ENCODE data around the gene KRT81. TPM values are rescaled to one million over a fixed set of nuclear protein-coding genes. Genes with fewer than 3 reads are reported as not detected.
"Not testable (repeated sequence)": the region's sequence is repeated elsewhere in the genome, so short reads cannot be mapped to it uniquely, and the experiment has no call there.

Gene KRT81
- total RNA-seq, 1 donor from 2014 or later, result not detected

GRCh38 chr12:52305921-52306705, 14.8 kb upstream of the KRT81 start:
- no peak overlapping the region for H3K4me3 Mint-ChIP-seq (ENCODE audit: unreplicated experiment)
- H3K9me3 Mint-ChIP-seq (ENCODE audit: unreplicated experiment), result no peaks in the 10 kb centered on the region
- peaks cover 4% of the 10 kb centered on the region for H3K36me3 Mint-ChIP-seq (ENCODE audit: low read depth, unreplicated experiment)
- H3K27ac Mint-ChIP-seq (ENCODE audit: unreplicated experiment), result no peak overlapping the region
- H3K27me3 Mint-ChIP-seq (ENCODE audit: unreplicated experiment), result peaks cover 24% of the 10 kb centered on the region
- peak; percentile 18 for DNase-seq (ENCODE audit: low spot score)
- TF ChIP-seq CTCF (IDR thresholded peaks at IDR 0.05; ENCODE audit: unreplicated experiment), result peak; percentile 16
- peaks cover 5% of the 10 kb centered on the region for H3K4me1 Mint-ChIP-seq (ENCODE audit: unreplicated experiment)

- not testable (repeated sequence) for H3K27ac Mint-ChIP-seq (ENCODE audit: unreplicated experiment); H3K36me3 Mint-ChIP-seq (ENCODE audit: low read depth, unreplicated experiment); H3K4me3 Mint-ChIP-seq (ENCODE audit: unreplicated experiment); H3K4me1 Mint-ChIP-seq (ENCODE audit: unreplicated experiment); H3K9me3 Mint-ChIP-seq (ENCODE audit: unreplicated experiment); DNase-seq (ENCODE audit: low spot score)
- H3K27me3 Mint-ChIP-seq (ENCODE audit: unreplicated experiment), result peaks cover 24% of the 10 kb centered on the region
These were observed 13.6 kb upstream of the KRT81 start for GRCh38 chr12:52304941-52305411.

GRCh38 chr12:52302242-52302914, 11.0 kb upstream of the KRT81 start:
- not testable (repeated sequence) for H3K36me3 Mint-ChIP-seq (ENCODE audit: low read depth, unreplicated experiment); H3K4me1 Mint-ChIP-seq (ENCODE audit: unreplicated experiment); H3K27ac Mint-ChIP-seq (ENCODE audit: unreplicated experiment); DNase-seq (ENCODE audit: low spot score); H3K9me3 Mint-ChIP-seq (ENCODE audit: unreplicated experiment); H3K4me3 Mint-ChIP-seq (ENCODE audit: unreplicated experiment)
- H3K27me3 Mint-ChIP-seq (ENCODE audit: unreplicated experiment), result peaks cover 18% of the 10 kb centered on the region

GRCh38 chr12:52301721-52302120, 10.4 kb upstream of the KRT81 start:
- H3K9me3 Mint-ChIP-seq (ENCODE audit: unreplicated experiment); H3K4me1 Mint-ChIP-seq (ENCODE audit: unreplicated experiment); H3K27ac Mint-ChIP-seq (ENCODE audit: unreplicated experiment); H3K4me3 Mint-ChIP-seq (ENCODE audit: unreplicated experiment); H3K36me3 Mint-ChIP-seq (ENCODE audit: low read depth, unreplicated experiment); DNase-seq (ENCODE audit: low spot score): not testable (repeated sequence)
- peaks cover 18% of the 10 kb centered on the region for H3K27me3 Mint-ChIP-seq (ENCODE audit: unreplicated experiment)

- no peak for DNase-seq (ENCODE audit: low spot score)
- TF ChIP-seq CTCF (IDR thresholded peaks at IDR 0.05; ENCODE audit: unreplicated experiment), result no peak
- Mint-ChIP-seq H3K27me3 (ENCODE audit: unreplicated experiment) (peaks cover 12% of the 10 kb centered on the region), H3K4me1 (ENCODE audit: unreplicated experiment) (no peaks in the 10 kb centered on the region), H3K4me3 (ENCODE audit: unreplicated experiment) (no peak overlapping the region), H3K36me3 (ENCODE audit: low read depth, unreplicated experiment) (no peaks in the 10 kb centered on the region), H3K9me3 (ENCODE audit: unreplicated experiment) (no peaks in the 10 kb centered on the region), H3K27ac (ENCODE audit: unreplicated experiment) (no peak overlapping the region)
These were observed 9.7 kb upstream of the KRT81 start for GRCh38 chr12:52300796-52301691.

- TF ChIP-seq CTCF (IDR thresholded peaks at IDR 0.05; ENCODE audit: unreplicated experiment), result no peak
- Mint-ChIP-seq H3K36me3 (ENCODE audit: low read depth, unreplicated experiment) (no peaks in the 10 kb centered on the region), H3K27me3 (ENCODE audit: unreplicated experiment) (peaks cover 6% of the 10 kb centered on the region), H3K4me3 (ENCODE audit: unreplicated experiment) (no peak overlapping the region), H3K27ac (ENCODE audit: unreplicated experiment) (no peak overlapping the region), H3K9me3 (ENCODE audit: unreplicated experiment) (no peaks in the 10 kb centered on the region), H3K4me1 (ENCODE audit: unreplicated experiment) (no peaks in the 10 kb centered on the region)
- no peak for DNase-seq (ENCODE audit: low spot score)
These were observed 7.4 kb upstream of the KRT81 start for GRCh38 chr12:52298677-52299190.
